Kidney (tissue), 14 donors: ENCODE results near the gene SPTB. TPM values are rescaled to one million over a fixed set of nuclear protein-coding genes. Genes with fewer than 3 reads are reported as not detected.

Source experiments
- DNase-seq, 5 donors: peaks; one replicate each; pipeline ENCODE4 v3.0.0-alpha.2; 2013 to 2020
- FAIRE-seq: peaks from 2 replicates; lab custom pipeline; 2012; peaks lifted over from hg19 to GRCh38; lab: Jason Lieb, UNC
- H3K27ac ChIP-seq, 2 donors: one replicate each; pipeline ENCODE4 v1.7.0; 2013; ENCODE audit warnings: low read depth in 2 of 2, low read length in 2 of 2, inconsistent platforms in 1 of 2
- H3K27me3 ChIP-seq: one replicate; pipeline ENCODE4 v1.7.1; 2013; ENCODE audit warnings: low read length, inconsistent platforms; ENCODE audit not compliant: control insufficient read depth, insufficient read depth
- H3K36me3 ChIP-seq, 3 donors: one replicate each; pipeline versions ENCODE4 v1.7.0 to v1.7.1; 2013; ENCODE audit warnings: low read length in 3 of 3, control low read depth in 1 of 3, inconsistent platforms in 1 of 3; ENCODE audit not compliant: insufficient read depth in 3 of 3, control insufficient read depth in 2 of 3
- H3K4me1 ChIP-seq, 3 donors: one replicate each; pipeline versions ENCODE4 v1.7.0 to v1.7.1; 2013; ENCODE audit warnings: low read length in 3 of 3, inconsistent platforms in 1 of 3, low read depth in 1 of 3; ENCODE audit not compliant: control insufficient read depth in 2 of 3, insufficient read depth in 2 of 3
- H3K4me3 ChIP-seq, 3 donors: one replicate each; pipeline versions ENCODE4 v1.7.0 to v1.8.1; 2013; ENCODE audit warnings: low read length in 3 of 3, control low read depth in 1 of 3, inconsistent platforms in 1 of 3
- H3K9ac ChIP-seq, 3 donors: one replicate each; pipeline versions ENCODE4 v1.7.0 to v1.7.1; 2013; ENCODE audit warnings: low read length in 3 of 3, control low read depth in 1 of 3, inconsistent platforms in 1 of 3
- H3K9me3 ChIP-seq, 3 donors: one replicate each; pipeline versions ENCODE4 v1.7.0 to v1.7.1; 2013; ENCODE audit warnings: low read length in 3 of 3, control low read depth in 1 of 3, inconsistent platforms in 1 of 3; ENCODE audit not compliant: control insufficient read depth in 2 of 3, insufficient read depth in 1 of 3
- intact Hi-C: fragments of 100-400 bp; cut with DNase I; formaldehyde crosslinking; loops from one replicate; pipeline ENCODE4 v1.11.1; 2022
- polyA plus RNA-seq: library from polyadenylated mRNA; stranded (reverse); fragments of 350-450 nt; fragmentation: Illumina TruSeq; extraction: RNeasy Lipid Tissue Mini Kit (QIAGEN cat#74804); gene quantifications from one replicate; pipeline ENCODE4 v1.2.3, GENCODE V29; 2014; ENCODE audit warnings: low read depth, low replicate concordance; ENCODE audit not compliant: insufficient read depth
- total RNA-seq: library from RNA; stranded (reverse); fragmentation: NEBNext Ultra II Directional; extraction: Animal tissue kit (Norgen Biotek cat#: 25700); gene quantifications from one replicate; pipeline ENCODE4 v1.2.1, GENCODE V29; 2021
- TF ChIP-seq, protein P1 (sequence below): IDR thresholded peaks from 3 replicates; pipeline ENCODE4 v1.5.1; 2012; ENCODE audit warnings: mild to moderate bottlenecking, moderate library complexity, borderline replicate concordance; ENCODE audit not compliant: insufficient read depth; ENCODE audit errors: extremely low read depth
- donor health status: control.
- donor health status: control.
- donor health status: control.
- donor health status: control.
- donor health status: control.
- donor health status: DM: yes; HTN: yes; CAD: no.
- donor health status: Normal renal cell carcinoma (clear cell type).

The SPTB gene
- total and polyA plus RNA-seq, 2 donors from 2014 or later: 1.7 to 2.2 TPM

DNA sequence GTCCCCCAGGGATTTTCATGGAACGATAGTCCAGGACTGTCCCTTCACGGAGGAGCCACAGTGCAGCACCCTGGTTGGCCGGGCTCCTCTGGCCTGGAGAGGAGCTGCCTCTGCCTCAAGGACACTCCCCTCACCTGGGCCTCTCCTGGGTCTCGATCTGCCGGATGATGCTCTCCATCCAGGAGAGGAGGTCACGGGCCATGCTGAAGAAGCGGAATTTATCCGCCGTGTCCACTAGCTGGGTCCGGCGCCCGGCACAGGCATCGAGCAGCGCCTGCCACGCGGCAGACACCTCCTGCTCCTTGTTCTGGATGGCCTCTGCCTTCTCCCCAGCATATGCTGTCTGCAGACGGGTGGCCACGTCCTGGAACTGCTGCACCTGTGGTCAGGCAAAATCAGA is 109.0 kb downstream of the SPTB start:
- H3K9ac ChIP-seq: no peak overlapping the region
- H3K9me3 ChIP-seq: no peaks in the 10 kb centered on the region
- DNase-seq: no peak
- no peaks in the 10 kb centered on the region for H3K27me3 ChIP-seq
- no peak overlapping the region for H3K27ac ChIP-seq
- no peaks in the 10 kb centered on the region for H3K36me3 ChIP-seq
- TF ChIP-seq, protein P1, sequence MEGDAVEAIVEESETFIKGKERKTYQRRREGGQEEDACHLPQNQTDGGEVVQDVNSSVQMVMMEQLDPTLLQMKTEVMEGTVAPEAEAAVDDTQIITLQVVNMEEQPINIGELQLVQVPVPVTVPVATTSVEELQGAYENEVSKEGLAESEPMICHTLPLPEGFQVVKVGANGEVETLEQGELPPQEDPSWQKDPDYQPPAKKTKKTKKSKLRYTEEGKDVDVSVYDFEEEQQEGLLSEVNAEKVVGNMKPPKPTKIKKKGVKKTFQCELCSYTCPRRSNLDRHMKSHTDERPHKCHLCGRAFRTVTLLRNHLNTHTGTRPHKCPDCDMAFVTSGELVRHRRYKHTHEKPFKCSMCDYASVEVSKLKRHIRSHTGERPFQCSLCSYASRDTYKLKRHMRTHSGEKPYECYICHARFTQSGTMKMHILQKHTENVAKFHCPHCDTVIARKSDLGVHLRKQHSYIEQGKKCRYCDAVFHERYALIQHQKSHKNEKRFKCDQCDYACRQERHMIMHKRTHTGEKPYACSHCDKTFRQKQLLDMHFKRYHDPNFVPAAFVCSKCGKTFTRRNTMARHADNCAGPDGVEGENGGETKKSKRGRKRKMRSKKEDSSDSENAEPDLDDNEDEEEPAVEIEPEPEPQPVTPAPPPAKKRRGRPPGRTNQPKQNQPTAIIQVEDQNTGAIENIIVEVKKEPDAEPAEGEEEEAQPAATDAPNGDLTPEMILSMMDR: no peak
- no peak for FAIRE-seq
- H3K4me1 ChIP-seq: no peaks in the 10 kb centered on the region
- intact Hi-C loops: no loop called here
- no peak overlapping the region for H3K4me3 ChIP-seq

DNA sequence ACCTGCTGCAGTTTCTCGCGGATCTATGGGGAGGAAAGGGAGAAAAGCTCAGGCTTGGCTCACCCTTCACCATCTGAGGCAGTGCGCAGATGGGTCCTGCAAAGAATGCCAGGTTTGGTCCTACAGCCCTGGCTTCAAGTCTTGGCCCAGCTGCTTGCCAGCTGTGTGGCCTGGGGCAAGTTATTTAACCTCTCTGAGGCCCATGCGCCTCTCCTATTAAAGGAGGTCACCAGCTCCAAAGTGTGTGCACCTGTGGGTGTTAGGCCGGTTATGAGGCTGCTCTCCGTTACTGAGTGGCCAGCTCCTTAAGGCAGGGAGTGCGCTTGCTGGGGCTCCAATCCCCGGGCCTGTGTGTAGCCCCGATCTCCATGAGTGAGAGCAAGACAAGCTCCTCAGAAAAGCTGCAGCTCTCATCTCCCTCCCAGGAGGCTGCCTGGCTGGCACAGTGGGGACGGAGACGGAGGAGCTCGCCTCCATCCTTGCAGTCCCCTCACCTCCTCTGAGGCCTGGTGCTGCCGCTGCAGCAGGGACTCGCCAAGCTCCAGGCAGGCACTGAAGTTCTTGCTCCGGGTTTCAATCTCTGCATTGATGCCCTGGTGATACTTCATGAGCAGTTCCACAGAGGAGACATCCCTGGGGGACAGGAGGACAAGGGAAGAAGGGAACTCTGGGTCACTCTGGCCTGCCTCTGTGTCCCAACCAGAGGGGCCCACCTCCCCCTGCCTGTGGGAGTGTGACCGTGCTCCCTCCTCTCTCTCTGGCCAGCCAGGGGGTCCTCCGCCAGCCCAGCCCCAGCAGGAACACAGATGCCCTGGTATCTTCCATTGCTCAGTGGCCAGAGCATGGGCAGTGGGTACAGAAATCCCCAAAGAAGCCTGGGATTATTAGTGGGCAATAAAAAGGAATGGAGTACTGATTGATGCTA is 110.3 kb downstream of the SPTB start:
- FAIRE-seq: no peak
- TF ChIP-seq, protein P1: no peak
- DNase-seq: no peak
- Histone ChIP-seq H3K9me3 (no peaks in the 10 kb centered on the region), H3K27me3 (no peaks in the 10 kb centered on the region), H3K27ac (no peak overlapping the region), H3K4me1 (peaks cover 0 to 4% (median 0%) of the 10 kb centered on the region in 3 donors), H3K4me3 (no peak overlapping the region), H3K36me3 (no peaks in the 10 kb centered on the region), H3K9ac (no peak overlapping the region)
- intact Hi-C loops: loop anchor here (5.0 kb wide), 1 partner anchor 97 kb away; no protein-coding TSS in a partner anchor

- no peak overlapping the region for H3K4me3 ChIP-seq
- FAIRE-seq (no peak), DNase-seq (no peak)
- peaks cover 0 to 9% (median 0%) of the 10 kb centered on the region in 3 donors for H3K4me1 ChIP-seq
- TF ChIP-seq, protein P1: no peak
- intact Hi-C loops: loop anchor here (5.0 kb wide), 1 partner anchor 96 kb away; no protein-coding TSS in a partner anchor
- no peaks in the 10 kb centered on the region for H3K36me3 ChIP-seq
- no peak overlapping the region for H3K9ac ChIP-seq
- no peaks in the 10 kb centered on the region for H3K9me3 ChIP-seq
- no peaks in the 10 kb centered on the region for H3K27me3 ChIP-seq
- no peak overlapping the region for H3K27ac ChIP-seq
These were observed 111.2 kb downstream of the SPTB start for GRCh38 chr14:64768401-64769095.
